Erythroblast (primary cell): ENCODE data around the gene ANKRD7.

ENCODE experiments used
- GATA1 ChIP-seq: IDR thresholded peaks from 2 replicates; pipeline ENCODE4 v1.6.1; 2011; ENCODE audit warnings: low read depth, mild to moderate bottlenecking, control low read depth, low read length, moderate library complexity
- POLR2A ChIP-seq: IDR thresholded peaks from 2 replicates; pipeline ENCODE4 v1.6.1; 2011; ENCODE audit warnings: mild to moderate bottlenecking, low read length

GRCh38 chr7:118224521-118224920 lies at the start of gene ANKRD7:
- TF ChIP-seq POLR2A (no peak), GATA1 (no peak)
